ENCODE data around the gene EDN1.
"Not testable (repeated sequence)": the region's sequence is repeated elsewhere in the genome, so short reads cannot be mapped to it uniquely, and the experiment has no call there.

EDN1 gene

GRCh38 chr6:12318749-12319148 is 28.6 kb downstream of the EDN1 start:
- no peak for DNase-seq (ENCODE audit: insufficient read length, low spot score)
- FAIRE-seq: no peak

GRCh38 chr6:12320074-12320473 is 29.9 kb downstream of the EDN1 start:
- DNase-seq (ENCODE audit: insufficient read length, low spot score); FAIRE-seq: not testable (repeated sequence)

- DNase-seq (ENCODE audit: insufficient read length, low spot score): no peak
Observed at GRCh38 chr6:12324099-12324498, 33.9 kb downstream of the EDN1 start.

GRCh38 chr6:12324748-12325147 is 34.6 kb downstream of the EDN1 start:
- FAIRE-seq: no peak
- DNase-seq (ENCODE audit: insufficient read length, low spot score): no peak

More at GRCh38 chr6:12324099-12324498, 33.9 kb downstream of the EDN1 start:
- FAIRE-seq: peak; percentile 21

GRCh38 chr6:12325872-12326271 is 35.7 kb downstream of the EDN1 start:
- DNase-seq (ENCODE audit: insufficient read length, low spot score) (no peak), FAIRE-seq (no peak)

GRCh38 chr6:12327391-12327790 is 37.2 kb downstream of the EDN1 start:
- no peak for DNase-seq (ENCODE audit: insufficient read length, low spot score)
- no peak for FAIRE-seq

- no peak for FAIRE-seq
Observed at GRCh38 chr6:12327988-12328387, 37.8 kb downstream of the EDN1 start.

GRCh38 chr6:12328701-12329100 is 38.5 kb downstream of the EDN1 start:
- no peak for DNase-seq (ENCODE audit: insufficient read length, low spot score)
- peak; percentile 14 for FAIRE-seq

More at GRCh38 chr6:12327988-12328387, 37.8 kb downstream of the EDN1 start:
- DNase-seq (ENCODE audit: insufficient read length, low spot score): no peak

- FAIRE-seq (no peak), DNase-seq (ENCODE audit: insufficient read length, low spot score) (no peak)
Observed at GRCh38 chr6:12331474-12331873, 41.3 kb downstream of the EDN1 start.

GRCh38 chr6:12331951-12332749 is 42.0 kb downstream of the EDN1 start:
- FAIRE-seq: peak; percentile 39

GRCh38 chr6:12332750-12333079 is 42.6 kb downstream of the EDN1 start:
- DNase-seq (ENCODE audit: insufficient read length, low spot score); FAIRE-seq: not testable (repeated sequence)

More at GRCh38 chr6:12331951-12332749, 42.0 kb downstream of the EDN1 start:
- DNase-seq (ENCODE audit: insufficient read length, low spot score): no peak

GRCh38 chr6:12333128-12333527 is 43.0 kb downstream of the EDN1 start:
- FAIRE-seq (peak; percentile 86), DNase-seq (ENCODE audit: insufficient read length, low spot score) (no peak)

GRCh38 chr6:12334526-12335130 is 44.5 kb downstream of the EDN1 start:
- DNase-seq (ENCODE audit: insufficient read length, low spot score) (no peak), FAIRE-seq (no peak)

- peak; percentile 21 for DNase-seq (ENCODE audit: insufficient read length, low spot score)
- FAIRE-seq: peak; percentile 92
Observed at GRCh38 chr6:12335131-12335527, 45.0 kb downstream of the EDN1 start.

- DNase-seq (ENCODE audit: insufficient read length, low spot score) (no peak), FAIRE-seq (no peak)
Observed at GRCh38 chr6:12335717-12336116, 45.6 kb downstream of the EDN1 start.

GRCh38 chr6:12336121-12336971 is 46.2 kb downstream of the EDN1 start:
- FAIRE-seq: peak; percentile 81

GRCh38 chr6:12339022-12339421 is 48.9 kb downstream of the EDN1 start:
- DNase-seq (ENCODE audit: insufficient read length, low spot score) (no peak), FAIRE-seq (no peak)

More at GRCh38 chr6:12336121-12336971, 46.2 kb downstream of the EDN1 start:
- peak; percentile 25 for DNase-seq (ENCODE audit: insufficient read length, low spot score)

GRCh38 chr6:12339808-12340487 is 49.8 kb downstream of the EDN1 start:
- no peak for FAIRE-seq
- no peak for DNase-seq (ENCODE audit: insufficient read length, low spot score)

- DNase-seq (ENCODE audit: insufficient read length, low spot score) (no peak), FAIRE-seq (no peak)
Observed at GRCh38 chr6:12340488-12340818, 50.3 kb downstream of the EDN1 start.

- no peak for FAIRE-seq
- DNase-seq (ENCODE audit: insufficient read length, low spot score): no peak
Observed at GRCh38 chr6:12342664-12343063, 52.5 kb downstream of the EDN1 start.

- FAIRE-seq (no peak), DNase-seq (ENCODE audit: insufficient read length, low spot score) (no peak)
Observed at GRCh38 chr6:12343122-12343439, 52.9 kb downstream of the EDN1 start.

All from GM19239 (cell line).